ENCODE data around the gene C2CD2. TPM values are rescaled to one million over a fixed set of nuclear protein-coding genes. Genes with fewer than 3 reads are reported as not detected.
A peak's percentile ranks its signal among the peaks of the same experiment; 100 is the strongest.

C2CD2 gene
- total RNA-seq, 1 donor from 2014 or later, result 23.8 TPM

DNA sequence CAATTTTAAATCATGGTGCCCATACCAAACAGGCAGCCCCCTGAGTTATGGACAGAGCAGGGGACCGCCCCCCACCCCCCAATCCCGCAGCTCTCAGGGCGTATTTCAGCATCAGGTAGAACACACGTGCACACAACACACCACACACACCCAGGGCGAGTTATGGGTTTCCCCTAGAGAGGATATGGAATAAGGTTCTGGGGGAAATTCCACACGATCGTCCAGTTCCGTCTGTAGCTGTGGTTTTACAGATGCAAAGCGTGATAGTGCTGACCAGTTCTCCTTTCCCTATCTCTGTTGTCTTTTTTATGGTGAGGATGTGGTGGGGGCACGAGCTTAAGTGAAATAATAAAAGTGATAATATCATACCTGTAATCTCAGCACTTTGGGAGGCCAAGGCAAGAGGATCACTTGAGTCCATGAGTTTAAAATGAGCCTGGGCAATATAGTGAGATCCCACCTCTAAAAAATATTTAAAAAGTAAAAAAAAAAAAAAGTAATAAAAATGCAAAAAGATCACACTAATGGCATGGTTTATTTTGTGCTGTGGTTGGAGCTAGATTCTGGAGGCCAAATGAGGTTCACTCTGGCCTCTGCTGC is 25.1 kb downstream of the C2CD2 start:
- peak in 1 of 2 donors; percentile 11 for ATAC-seq
- H3K4me1 ChIP-seq, result peaks cover 79% of the 10 kb centered on the region

DNA sequence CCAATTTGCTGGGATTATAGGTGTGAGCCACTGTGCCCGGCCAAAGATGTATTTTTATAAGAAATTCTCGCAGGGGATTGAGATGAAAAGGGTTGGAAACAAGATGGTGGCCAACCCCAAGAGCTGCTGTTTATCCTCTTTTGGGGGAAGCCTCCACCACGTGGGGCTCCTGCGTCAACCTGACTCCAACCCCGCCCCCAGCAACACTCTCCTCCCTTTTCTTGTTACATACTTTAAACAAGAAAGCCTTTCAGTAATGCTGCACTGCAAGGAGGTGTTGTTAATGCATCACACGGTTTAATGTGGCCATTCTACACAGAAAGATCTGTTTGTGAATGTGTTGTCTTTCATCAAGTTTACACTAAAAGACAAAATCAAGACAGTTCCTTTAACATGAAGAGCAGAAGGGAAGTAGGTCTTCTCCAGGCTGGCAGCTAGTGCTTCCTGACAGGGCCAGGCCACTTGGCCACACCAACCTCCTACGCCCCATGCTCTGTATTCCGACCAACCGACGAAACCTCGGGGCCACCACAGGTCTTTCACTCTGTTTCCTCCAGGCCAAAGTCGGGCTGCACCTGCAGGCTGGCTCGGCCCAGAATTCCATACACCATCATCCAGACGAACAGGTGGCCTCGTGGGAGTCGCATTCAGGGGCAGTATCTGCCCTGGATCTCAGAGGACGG is 25.9 kb downstream of the C2CD2 start:
- peaks cover 75% of the 10 kb centered on the region for H3K4me1 ChIP-seq
- H3K9me3 ChIP-seq, result no peaks in the 10 kb centered on the region
- no peak overlapping the region for H3K4me3 ChIP-seq
- peak; percentile 33 to 44 for ATAC-seq
- no peaks in the 10 kb centered on the region for H3K27me3 ChIP-seq (ENCODE audit: low read depth)
- TF ChIP-seq, protein P1, sequence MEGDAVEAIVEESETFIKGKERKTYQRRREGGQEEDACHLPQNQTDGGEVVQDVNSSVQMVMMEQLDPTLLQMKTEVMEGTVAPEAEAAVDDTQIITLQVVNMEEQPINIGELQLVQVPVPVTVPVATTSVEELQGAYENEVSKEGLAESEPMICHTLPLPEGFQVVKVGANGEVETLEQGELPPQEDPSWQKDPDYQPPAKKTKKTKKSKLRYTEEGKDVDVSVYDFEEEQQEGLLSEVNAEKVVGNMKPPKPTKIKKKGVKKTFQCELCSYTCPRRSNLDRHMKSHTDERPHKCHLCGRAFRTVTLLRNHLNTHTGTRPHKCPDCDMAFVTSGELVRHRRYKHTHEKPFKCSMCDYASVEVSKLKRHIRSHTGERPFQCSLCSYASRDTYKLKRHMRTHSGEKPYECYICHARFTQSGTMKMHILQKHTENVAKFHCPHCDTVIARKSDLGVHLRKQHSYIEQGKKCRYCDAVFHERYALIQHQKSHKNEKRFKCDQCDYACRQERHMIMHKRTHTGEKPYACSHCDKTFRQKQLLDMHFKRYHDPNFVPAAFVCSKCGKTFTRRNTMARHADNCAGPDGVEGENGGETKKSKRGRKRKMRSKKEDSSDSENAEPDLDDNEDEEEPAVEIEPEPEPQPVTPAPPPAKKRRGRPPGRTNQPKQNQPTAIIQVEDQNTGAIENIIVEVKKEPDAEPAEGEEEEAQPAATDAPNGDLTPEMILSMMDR (IDR thresholded peaks at IDR 0.05), result no peak
- no peak for DNase-seq
- intact Hi-C loops (cut with DNase I), result no loop called here
- H3K36me3 ChIP-seq, result no peaks in the 10 kb centered on the region
- peak overlapping the region; percentile 90 for H3K27ac ChIP-seq

More for the DNA sequence above, 25.1 kb downstream of the C2CD2 start:
- H3K27me3 ChIP-seq (ENCODE audit: low read depth), result no peaks in the 10 kb centered on the region
- TF ChIP-seq, protein P1 (IDR thresholded peaks at IDR 0.05), result no peak
- H3K4me3 ChIP-seq, result no peak overlapping the region
- H3K27ac ChIP-seq, result peak overlapping the region; percentile 63
- DNase-seq, result no peak
- H3K9me3 ChIP-seq, result no peaks in the 10 kb centered on the region
- intact Hi-C loops (cut with DNase I), result no loop called here
- H3K36me3 ChIP-seq, result no peaks in the 10 kb centered on the region

DNA sequence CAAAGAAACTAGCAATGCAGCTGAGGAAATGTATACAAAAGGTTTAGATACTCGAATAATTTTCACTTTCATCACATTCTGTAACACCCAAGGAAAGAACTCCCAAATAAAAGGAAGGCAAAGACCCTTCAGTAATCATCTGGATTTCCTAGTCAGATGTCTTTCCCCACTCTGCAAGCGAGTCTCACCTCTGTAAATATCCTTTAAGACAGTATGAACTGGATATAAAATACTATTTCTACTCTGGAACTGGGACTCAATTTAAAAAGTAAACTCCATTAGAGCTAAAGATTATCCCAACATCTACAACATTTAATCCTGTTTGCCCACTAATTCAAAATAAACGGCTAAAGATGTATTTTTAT is 27.0 kb downstream of the C2CD2 start:
- peak in 1 of 2 donors; percentile 2 for ATAC-seq
- peaks cover 71% of the 10 kb centered on the region for H3K4me1 ChIP-seq
- DNase-seq, result no peak
- H3K4me3 ChIP-seq, result peak overlapping the region; percentile 56
- no peaks in the 10 kb centered on the region for H3K27me3 ChIP-seq (ENCODE audit: low read depth)
- TF ChIP-seq, protein P1 (IDR thresholded peaks at IDR 0.05), result no peak
- no peaks in the 10 kb centered on the region for H3K9me3 ChIP-seq
- H3K27ac ChIP-seq, result peak overlapping the region; percentile 90
- no peaks in the 10 kb centered on the region for H3K36me3 ChIP-seq
- intact Hi-C loops (cut with DNase I), result no loop called here

DNA sequence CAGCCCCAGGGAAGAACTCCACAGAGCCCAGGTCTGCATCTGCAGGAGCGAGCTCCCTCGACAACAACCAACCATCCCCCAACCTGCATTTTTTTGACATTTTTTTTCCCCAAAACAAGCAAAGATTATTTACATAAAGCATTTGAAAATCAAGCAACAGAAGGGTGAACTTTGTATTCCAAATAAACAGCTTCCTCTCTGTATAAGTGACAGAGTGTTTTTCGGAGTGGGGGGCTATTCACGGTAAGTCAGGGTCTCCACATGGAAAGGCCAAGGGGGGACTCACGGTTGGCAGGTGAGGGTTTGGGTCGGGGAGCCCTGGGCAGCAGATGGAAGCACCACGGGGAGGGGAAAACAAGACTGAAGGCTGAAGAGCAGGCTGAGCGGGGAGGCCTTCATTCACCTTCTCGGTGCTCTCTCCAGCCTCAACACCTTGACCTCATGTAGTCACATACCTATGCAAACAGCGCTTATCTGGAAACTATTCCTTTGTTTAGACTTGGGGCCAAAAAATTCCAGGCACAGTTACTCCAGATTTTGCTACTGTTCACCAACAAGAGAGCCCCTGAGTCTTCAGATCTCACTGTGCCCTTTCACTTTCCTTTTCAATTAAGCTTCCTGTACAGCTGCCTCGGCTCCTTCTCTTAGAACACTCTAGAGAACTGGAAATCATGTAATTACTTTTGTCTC is 27.6 kb downstream of the C2CD2 start:
- no peaks in the 10 kb centered on the region for H3K27me3 ChIP-seq (ENCODE audit: low read depth)

DNA sequence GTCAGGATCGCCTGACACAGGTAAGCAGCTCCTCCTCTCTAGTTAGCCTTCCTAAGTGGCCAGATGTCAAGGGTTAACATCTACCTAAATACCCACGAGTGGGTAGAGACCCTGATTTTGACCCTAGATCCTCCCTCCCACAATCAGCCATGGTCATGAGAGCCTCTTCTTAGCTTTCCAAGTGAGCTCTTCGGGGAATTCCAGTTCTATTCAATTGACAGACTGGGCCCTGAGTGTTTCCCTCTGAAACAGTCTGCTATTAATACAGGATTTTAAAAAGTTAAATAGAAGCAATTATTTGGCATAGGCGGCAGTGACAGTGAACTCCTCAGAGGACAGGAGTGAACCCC is 28.1 kb downstream of the C2CD2 start:
- peak overlapping the region; percentile 56 for H3K4me3 ChIP-seq
- no peaks in the 10 kb centered on the region for H3K27me3 ChIP-seq (ENCODE audit: low read depth)
- ATAC-seq (peak in 1 of 2 donors; percentile 55), DNase-seq (no peak)
- TF ChIP-seq, protein P1 (IDR thresholded peaks at IDR 0.05), result no peak
- H3K9me3 ChIP-seq, result no peaks in the 10 kb centered on the region
- peak overlapping the region; percentile 90 for H3K27ac ChIP-seq
- H3K4me1 ChIP-seq, result peaks cover 62% of the 10 kb centered on the region
- intact Hi-C loops (cut with DNase I), result no loop called here
- no peaks in the 10 kb centered on the region for H3K36me3 ChIP-seq

More for the DNA sequence above, 27.6 kb downstream of the C2CD2 start:
- no peaks in the 10 kb centered on the region for H3K9me3 ChIP-seq
- DNase-seq (no peak), ATAC-seq (peak; percentile 74 to 91)
- H3K4me1 ChIP-seq, result peaks cover 68% of the 10 kb centered on the region
- peak overlapping the region; percentile 56 for H3K4me3 ChIP-seq
- intact Hi-C loops (cut with DNase I), result no loop called here
- H3K36me3 ChIP-seq, result no peaks in the 10 kb centered on the region
- H3K27ac ChIP-seq, result peak overlapping the region; percentile 90
- TF ChIP-seq, protein P1 (IDR thresholded peaks at IDR 0.05), result no peak
